HEK293 (cell line): ENCODE data around the gene CDKAL1.

Source experiments
- CTCF ChIA-PET: fragments of 350-600 bp; formaldehyde crosslinking; extraction: SDS; loops from one replicate; lab custom pipeline; 2021; ENCODE audit warnings: antibody characterized with exemption; lab: Yijun Ruan, JAX
- POLR2A ChIA-PET: fragments of 300-600 bp; formaldehyde crosslinking; extraction: SDS; loops from one replicate; lab custom pipeline; 2020; ENCODE audit warnings: antibody characterized with exemption, inconsistent platforms; lab: Yijun Ruan, JAX
- H3K27ac ChIP-seq: fragments of 200-500 bp; sonication (Bioruptor generic); 2 replicates; pipeline ENCODE4 v1.5.1; 2014; ENCODE audit warnings: low read depth, low read length, control low read depth, inconsistent platforms; ENCODE audit errors: extremely low read depth
- H3K36me3 ChIP-seq, 2 experiments: fragments of 200-500 bp in 1 of 2; sonication (Bioruptor generic) in 1 of 2; 1 replicate in 1 of 2; 2 replicates in 1 of 2; pipeline ENCODE4 v1.5.1; 2014 to 2017; ENCODE audit warnings: inconsistent platforms in 2 of 2, low read length in 2 of 2; ENCODE audit not compliant: control insufficient read depth in 2 of 2, insufficient read depth in 1 of 2
- H3K4me1 ChIP-seq: fragments of 200-500 bp; sonication (Bioruptor generic); 2 replicates; pipeline ENCODE4 v1.5.1; 2014; ENCODE audit warnings: mild to moderate bottlenecking, low read length, inconsistent platforms; ENCODE audit not compliant: control insufficient read depth, insufficient read depth
- H3K4me3 ChIP-seq: 2 replicates; pipeline ENCODE4 v1.5.1; 2011; ENCODE audit warnings: low read depth, mild to moderate bottlenecking, control low read depth, low read length, moderate library complexity
- H3K9me3 ChIP-seq: fragments of 200-500 bp; sonication (Bioruptor generic); 2 replicates; pipeline ENCODE4 v1.5.1; 2014; ENCODE audit warnings: low read depth, low read length, inconsistent platforms; ENCODE audit not compliant: control insufficient read depth, insufficient read depth
- RBAK ChIP-seq: fragments of 450-650 bp; formaldehyde crosslinking; IDR thresholded peaks from 2 replicates; pipeline ENCODE4 v1.5.1; 2016; ENCODE audit warnings: missing biosample characterization, missing genetic modification characterization
- ZNF114 ChIP-seq: fragments of 450-650 bp; formaldehyde crosslinking; IDR thresholded peaks from 2 replicates; pipeline ENCODE4 v1.5.0; 2017; ENCODE audit warnings: missing biosample characterization, missing genetic modification characterization
- ZNF335 ChIP-seq: fragments of 450-650 bp; formaldehyde crosslinking; conservative IDR thresholded peaks from 2 replicates; pipeline ENCODE4 v1.5.1; 2016; ENCODE audit warnings: missing biosample characterization, missing genetic modification characterization
- ZNF473 ChIP-seq: fragments of 450-650 bp; formaldehyde crosslinking; IDR thresholded peaks from 2 replicates; pipeline ENCODE4 v1.5.1; 2017; ENCODE audit warnings: missing biosample characterization, missing genetic modification characterization
- ZNF514 ChIP-seq: fragments of 450-650 bp; formaldehyde crosslinking; IDR thresholded peaks from 2 replicates; pipeline ENCODE4 v1.5.1; 2016; ENCODE audit warnings: missing biosample characterization, missing genetic modification characterization
- ZNF600 ChIP-seq: fragments of 450-650 bp; formaldehyde crosslinking; IDR thresholded peaks from 2 replicates; pipeline ENCODE4 v1.5.1; 2016; ENCODE audit warnings: missing biosample characterization, missing genetic modification characterization
- ZNF626 ChIP-seq: fragments of 450-650 bp; sonication (Bioruptor Pico); formaldehyde crosslinking; IDR thresholded peaks from 2 replicates; pipeline ENCODE4 v1.5.1; 2018; ENCODE audit warnings: missing biosample characterization, missing genetic modification characterization, inconsistent platforms
- ZNF629 ChIP-seq: fragments of 450-650 bp; formaldehyde crosslinking; IDR thresholded peaks from 2 replicates; pipeline ENCODE4 v1.5.1; 2017; ENCODE audit warnings: missing biosample characterization, missing genetic modification characterization
- ZNF654 ChIP-seq: fragments of 450-650 bp; formaldehyde crosslinking; IDR thresholded peaks from 2 replicates; pipeline ENCODE4 v1.5.1; 2016; ENCODE audit warnings: low read depth, missing biosample characterization, missing genetic modification characterization
- ZNF660 ChIP-seq: fragments of 450-650 bp; IDR thresholded peaks from 2 replicates; pipeline ENCODE4 v1.5.1; 2018; ENCODE audit warnings: missing biosample characterization, mild to moderate bottlenecking, missing genetic modification characterization
- ZNF670 ChIP-seq: fragments of 450-650 bp; formaldehyde crosslinking; IDR thresholded peaks from 2 replicates; pipeline ENCODE4 v1.5.1; 2016; ENCODE audit warnings: missing biosample characterization, missing genetic modification characterization, low read depth
- TF ChIP-seq, protein P1 (sequence below): fragments of 450-650 bp; formaldehyde crosslinking; IDR thresholded peaks from 2 replicates; pipeline ENCODE4 v1.5.1; 2016; ENCODE audit warnings: missing biosample characterization, missing genetic modification characterization
- TF ChIP-seq, protein P2 (sequence below): IDR thresholded peaks from 2 replicates; pipeline ENCODE4 v1.6.1; 2011; ENCODE audit warnings: mild to moderate bottlenecking, low read depth, low read length, borderline replicate concordance
- TF ChIP-seq, protein P3 (sequence below): fragments of 450-650 bp; formaldehyde crosslinking; IDR thresholded peaks from 2 replicates; pipeline ENCODE4 v1.5.1; 2016; ENCODE audit warnings: missing biosample characterization, missing genetic modification characterization

CDKAL1 gene

DNA sequence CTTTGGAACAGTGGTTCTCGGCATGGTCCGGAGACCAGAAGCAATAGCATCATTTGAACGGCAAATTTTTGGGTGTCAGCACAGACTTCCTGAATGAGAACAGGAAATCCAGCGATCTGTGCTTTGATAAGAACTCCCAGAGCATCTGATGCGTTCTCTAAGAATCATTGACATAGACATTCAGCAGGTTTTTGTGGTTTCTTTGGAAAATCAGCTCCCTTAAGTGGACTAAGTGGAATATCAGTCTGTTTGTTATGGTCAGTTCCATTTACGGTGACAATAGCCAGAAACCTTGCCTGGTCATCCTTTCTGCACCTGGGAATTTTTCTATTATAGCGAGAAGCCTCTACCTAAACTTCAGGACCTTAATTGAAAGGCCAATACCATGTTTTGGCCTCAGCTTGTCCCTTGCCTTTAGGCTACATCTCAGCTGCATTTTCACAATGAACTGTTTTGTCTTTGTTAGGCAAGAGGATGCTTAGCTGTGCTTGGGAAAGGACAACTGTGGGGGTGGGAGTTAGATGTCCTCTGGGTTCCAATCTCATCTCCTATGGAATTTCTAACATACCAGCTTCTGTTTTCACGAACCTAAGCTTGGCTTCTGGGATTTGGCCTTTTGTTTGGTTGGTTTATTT lies 299.7 kb downstream of the CDKAL1 start:
- Histone ChIP-seq H3K36me3 (no peaks in the 10 kb centered on the region), H3K9me3 (no peaks in the 10 kb centered on the region), H3K4me1 (no peaks in the 10 kb centered on the region), H3K4me3 (no peak overlapping the region), H3K27ac (no peak overlapping the region)
- CTCF ChIA-PET: no interaction called here
- POLR2A ChIA-PET: no interaction called here
- TF ChIP-seq, protein P1, sequence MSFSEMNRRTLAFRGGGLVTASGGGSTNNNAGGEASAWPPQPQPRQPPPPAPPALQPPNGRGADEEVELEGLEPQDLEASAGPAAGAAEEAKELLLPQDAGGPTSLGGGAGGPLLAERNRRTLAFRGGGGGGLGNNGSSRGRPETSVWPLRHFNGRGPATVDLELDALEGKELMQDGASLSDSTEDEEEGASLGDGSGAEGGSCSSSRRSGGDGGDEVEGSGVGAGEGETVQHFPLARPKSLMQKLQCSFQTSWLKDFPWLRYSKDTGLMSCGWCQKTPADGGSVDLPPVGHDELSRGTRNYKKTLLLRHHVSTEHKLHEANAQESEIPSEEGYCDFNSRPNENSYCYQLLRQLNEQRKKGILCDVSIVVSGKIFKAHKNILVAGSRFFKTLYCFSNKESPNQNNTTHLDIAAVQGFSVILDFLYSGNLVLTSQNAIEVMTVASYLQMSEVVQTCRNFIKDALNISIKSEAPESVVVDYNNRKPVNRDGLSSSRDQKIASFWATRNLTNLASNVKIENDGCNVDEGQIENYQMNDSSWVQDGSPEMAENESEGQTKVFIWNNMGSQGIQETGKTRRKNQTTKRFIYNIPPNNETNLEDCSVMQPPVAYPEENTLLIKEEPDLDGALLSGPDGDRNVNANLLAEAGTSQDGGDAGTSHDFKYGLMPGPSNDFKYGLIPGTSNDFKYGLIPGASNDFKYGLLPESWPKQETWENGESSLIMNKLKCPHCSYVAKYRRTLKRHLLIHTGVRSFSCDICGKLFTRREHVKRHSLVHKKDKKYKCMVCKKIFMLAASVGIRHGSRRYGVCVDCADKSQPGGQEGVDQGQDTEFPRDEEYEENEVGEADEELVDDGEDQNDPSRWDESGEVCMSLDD (tag by site-specific recombination): no peak

DNA sequence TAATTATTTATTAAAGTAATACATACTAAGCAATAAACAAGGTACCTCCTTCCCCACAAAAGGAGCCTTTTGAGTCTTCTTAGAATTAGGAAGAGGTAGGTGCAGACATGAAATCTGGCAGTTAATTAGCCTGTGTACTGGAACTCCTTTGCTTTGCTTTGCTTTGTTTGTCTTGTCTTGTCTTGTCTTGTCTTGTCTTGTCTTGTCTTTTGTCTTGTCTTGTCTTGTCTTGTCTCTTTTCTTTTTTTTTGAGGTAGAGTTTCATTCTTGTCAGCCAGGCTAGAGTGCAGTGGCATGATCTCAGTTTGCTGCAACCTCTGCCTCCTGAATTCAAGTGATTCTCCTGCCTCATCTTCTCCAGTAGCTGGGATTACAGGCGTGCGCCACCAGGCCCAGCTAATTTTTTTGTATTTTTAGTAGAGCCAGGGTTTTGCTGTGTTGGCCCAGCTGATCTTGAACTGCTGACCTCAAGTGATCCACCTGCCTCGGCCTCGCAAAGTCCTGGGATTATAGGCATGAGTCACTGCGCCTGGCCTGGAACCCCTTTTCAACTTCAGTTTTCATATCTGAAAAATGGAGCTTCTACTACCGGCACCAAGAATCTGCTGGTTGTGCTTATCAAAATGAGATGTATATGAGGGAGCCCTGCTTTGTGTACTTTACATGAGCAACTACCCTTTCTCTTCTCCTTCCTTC lies 301.2 kb downstream of the CDKAL1 start:
- POLR2A ChIA-PET: no interaction called here
- Histone ChIP-seq H3K9me3 (no peaks in the 10 kb centered on the region), H3K4me1 (no peaks in the 10 kb centered on the region), H3K36me3 (no peaks in the 10 kb centered on the region), H3K4me3 (no peak overlapping the region), H3K27ac (no peak overlapping the region)
- TF ChIP-seq, protein P2, sequence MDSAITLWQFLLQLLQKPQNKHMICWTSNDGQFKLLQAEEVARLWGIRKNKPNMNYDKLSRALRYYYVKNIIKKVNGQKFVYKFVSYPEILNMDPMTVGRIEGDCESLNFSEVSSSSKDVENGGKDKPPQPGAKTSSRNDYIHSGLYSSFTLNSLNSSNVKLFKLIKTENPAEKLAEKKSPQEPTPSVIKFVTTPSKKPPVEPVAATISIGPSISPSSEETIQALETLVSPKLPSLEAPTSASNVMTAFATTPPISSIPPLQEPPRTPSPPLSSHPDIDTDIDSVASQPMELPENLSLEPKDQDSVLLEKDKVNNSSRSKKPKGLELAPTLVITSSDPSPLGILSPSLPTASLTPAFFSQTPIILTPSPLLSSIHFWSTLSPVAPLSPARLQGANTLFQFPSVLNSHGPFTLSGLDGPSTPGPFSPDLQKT: no peak
- TF ChIP-seq RBAK (tag by site-specific recombination) (no peak), ZNF670 (tag by site-specific recombination) (no peak), ZNF114 (tag by site-specific recombination) (no peak), ZNF514 (tag by site-specific recombination) (no peak), ZNF660 (tag by site-specific recombination) (no peak), ZNF654 (tag by site-specific recombination) (no peak), ZNF600 (no peak), ZNF626 (tag by site-specific recombination) (no peak), ZNF473 (tag by site-specific recombination) (no peak)
- TF ChIP-seq, protein P3, sequence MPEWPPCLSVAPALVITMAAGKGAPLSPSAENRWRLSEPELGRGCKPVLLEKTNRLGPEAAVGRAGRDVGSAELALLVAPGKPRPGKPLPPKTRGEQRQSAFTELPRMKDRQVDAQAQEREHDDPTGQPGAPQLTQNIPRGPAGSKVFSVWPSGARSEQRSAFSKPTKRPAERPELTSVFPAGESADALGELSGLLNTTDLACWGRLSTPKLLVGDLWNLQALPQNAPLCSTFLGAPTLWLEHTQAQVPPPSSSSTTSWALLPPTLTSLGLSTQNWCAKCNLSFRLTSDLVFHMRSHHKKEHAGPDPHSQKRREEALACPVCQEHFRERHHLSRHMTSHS: no peak
- CTCF ChIA-PET: interaction anchor here (1.3 kb wide), 1 partner anchor 11 kb away, joined by 3 read pairs; no protein-coding TSS in a partner anchor

DNA sequence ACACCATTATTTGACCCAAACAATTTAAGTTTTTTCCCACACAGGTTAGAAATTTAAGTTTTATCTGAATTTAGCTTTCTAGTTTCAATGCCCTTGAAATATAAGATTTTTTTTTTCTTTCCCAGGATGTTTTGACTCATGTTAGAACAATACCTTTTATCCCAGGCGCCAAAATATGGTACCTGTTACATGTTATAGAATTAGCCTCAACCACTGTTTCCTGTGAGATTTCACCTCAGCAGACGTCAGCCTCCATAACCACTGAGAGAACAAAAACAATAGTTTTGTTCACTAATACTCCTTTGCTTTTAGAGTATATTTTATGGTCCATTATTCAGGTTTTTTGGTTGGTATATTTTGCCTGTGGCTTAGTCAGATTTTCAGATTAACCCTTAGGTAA lies 302.9 kb downstream of the CDKAL1 start:
- Histone ChIP-seq H3K27ac (no peak overlapping the region), H3K4me1 (no peaks in the 10 kb centered on the region), H3K36me3 (no peaks in the 10 kb centered on the region), H3K4me3 (no peak overlapping the region), H3K9me3 (no peaks in the 10 kb centered on the region)
- ChIA-PET CTCF (no interaction called here), POLR2A (no interaction called here)
- TF ChIP-seq ZNF335 (no peak), ZNF629 (tag by site-specific recombination) (no peak)
